Neutrophil (primary cell): ENCODE results near the gene POFUT2.
"Not testable (repeated sequence)": the region's sequence is repeated elsewhere in the genome, so short reads cannot be mapped to it uniquely, and the experiment has no call there.

Source experiments
- H3K27ac ChIP-seq: fragments of 200-600 bp; sonication (generic); 2 replicates; pipeline ENCODE4 v1.5.1; 2016; ENCODE audit warnings: mild to moderate bottlenecking, moderate library complexity
- H3K27me3 ChIP-seq: fragments of 200-600 bp; sonication (generic); 2 replicates; pipeline ENCODE4 v1.6.0; 2016; ENCODE audit warnings: mild to moderate bottlenecking
- H3K36me3 ChIP-seq: fragments of 200-600 bp; sonication (generic); 2 replicates; pipeline ENCODE4 v1.5.1; 2017
- H3K4me1 ChIP-seq, 2 experiments: fragments of 200-600 bp in 1 of 2; sonication (generic) in 1 of 2; 1 replicate in 1 of 2; 2 replicates in 1 of 2; pipeline versions ENCODE4 v1.5.1 to v1.6.1; 2013 to 2016; ENCODE audit warnings: low read depth in 1 of 2, low read length in 1 of 2, mild to moderate bottlenecking in 1 of 2, moderate library complexity in 1 of 2; ENCODE audit not compliant: control insufficient read depth in 1 of 2, insufficient read depth in 1 of 2
- H3K4me3 ChIP-seq, 2 experiments: fragments of 200-600 bp in 1 of 2; sonication (generic) in 1 of 2; 1 replicate in 1 of 2; 2 replicates in 1 of 2; pipeline ENCODE4 v1.5.1; 2013 to 2016; ENCODE audit warnings: low read depth in 1 of 2, low read length in 1 of 2, mild to moderate bottlenecking in 1 of 2, moderate library complexity in 1 of 2
- H3K9me3 ChIP-seq: fragments of 200-600 bp; sonication (generic); 2 replicates; pipeline ENCODE4 v1.5.1; 2016
- TF ChIP-seq, protein P1 (sequence below): fragments of 200-600 bp; sonication (generic); IDR thresholded peaks from 2 replicates; pipeline ENCODE4 v1.5.1; 2016; ENCODE audit warnings: antibody characterized with exemption

The POFUT2 gene

DNA sequence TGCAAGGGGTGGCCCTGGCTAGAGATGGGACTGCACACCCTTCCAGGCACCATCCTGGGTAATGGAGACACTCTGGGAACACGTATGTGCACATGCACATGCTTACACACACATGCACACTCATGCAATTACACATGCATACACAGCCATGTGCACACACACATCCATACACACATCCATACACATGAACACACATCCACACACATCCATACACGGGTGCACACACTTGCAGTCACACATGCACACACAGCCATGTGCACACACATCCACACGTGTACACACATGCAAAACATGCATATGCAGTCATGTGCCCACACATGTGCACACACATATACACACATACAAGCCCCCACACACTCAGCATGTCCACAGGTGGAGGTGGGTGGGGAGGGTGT is 22.3 kb upstream of the POFUT2 start:
- TF ChIP-seq, protein P1, sequence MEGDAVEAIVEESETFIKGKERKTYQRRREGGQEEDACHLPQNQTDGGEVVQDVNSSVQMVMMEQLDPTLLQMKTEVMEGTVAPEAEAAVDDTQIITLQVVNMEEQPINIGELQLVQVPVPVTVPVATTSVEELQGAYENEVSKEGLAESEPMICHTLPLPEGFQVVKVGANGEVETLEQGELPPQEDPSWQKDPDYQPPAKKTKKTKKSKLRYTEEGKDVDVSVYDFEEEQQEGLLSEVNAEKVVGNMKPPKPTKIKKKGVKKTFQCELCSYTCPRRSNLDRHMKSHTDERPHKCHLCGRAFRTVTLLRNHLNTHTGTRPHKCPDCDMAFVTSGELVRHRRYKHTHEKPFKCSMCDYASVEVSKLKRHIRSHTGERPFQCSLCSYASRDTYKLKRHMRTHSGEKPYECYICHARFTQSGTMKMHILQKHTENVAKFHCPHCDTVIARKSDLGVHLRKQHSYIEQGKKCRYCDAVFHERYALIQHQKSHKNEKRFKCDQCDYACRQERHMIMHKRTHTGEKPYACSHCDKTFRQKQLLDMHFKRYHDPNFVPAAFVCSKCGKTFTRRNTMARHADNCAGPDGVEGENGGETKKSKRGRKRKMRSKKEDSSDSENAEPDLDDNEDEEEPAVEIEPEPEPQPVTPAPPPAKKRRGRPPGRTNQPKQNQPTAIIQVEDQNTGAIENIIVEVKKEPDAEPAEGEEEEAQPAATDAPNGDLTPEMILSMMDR, result no peak
- Histone ChIP-seq H3K4me3 (no peak overlapping the region), H3K36me3 (no peaks in the 10 kb centered on the region), H3K27ac (no peak overlapping the region), H3K27me3 (peaks cover 22% of the 10 kb centered on the region), H3K9me3 (no peaks in the 10 kb centered on the region), H3K4me1 (peaks cover 4 to 14% of the 10 kb centered on the region in 2 experiments)

DNA sequence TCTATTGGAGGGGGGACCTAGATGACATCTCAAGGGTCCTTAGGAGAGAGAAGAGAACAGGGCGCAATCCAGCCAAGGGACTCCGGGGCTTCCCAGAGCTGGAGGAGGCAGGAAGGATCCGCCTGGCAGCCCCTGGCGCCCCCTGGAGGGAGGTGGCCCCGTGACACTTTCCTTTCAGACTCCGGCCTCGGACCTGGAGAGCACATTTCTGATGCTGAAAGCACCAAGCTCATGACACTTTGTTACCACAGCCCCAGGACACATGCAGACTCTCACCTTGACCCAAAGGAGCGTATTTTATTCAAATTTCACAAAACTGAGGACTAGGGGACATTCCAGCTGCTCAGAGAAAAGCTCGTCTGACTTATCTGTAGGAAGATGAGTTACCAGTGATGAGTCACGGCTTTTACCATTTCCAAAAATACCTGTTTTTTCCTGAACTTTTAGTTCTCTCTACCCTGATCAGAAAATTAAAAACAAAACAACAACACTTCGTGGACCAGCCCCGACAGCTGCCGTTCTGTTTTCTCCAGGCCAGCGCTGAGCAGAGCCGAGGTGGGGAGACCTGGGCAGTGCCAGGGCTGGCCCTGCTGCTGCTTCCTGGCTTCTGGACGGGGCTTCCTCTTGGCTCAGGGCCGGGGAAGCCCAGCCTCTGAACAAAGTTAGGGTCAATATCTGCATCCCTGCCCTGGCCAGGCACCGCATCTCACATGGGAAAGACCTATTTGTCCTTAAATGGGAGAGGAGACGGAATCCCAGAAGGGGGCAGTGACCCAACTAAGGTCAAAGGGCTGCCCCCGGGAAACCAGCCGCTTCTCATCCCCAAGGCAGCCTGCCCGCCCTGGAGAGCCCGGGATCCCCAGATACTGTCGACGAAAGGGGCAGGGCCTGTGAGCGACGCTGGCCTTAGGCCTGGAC is 21.6 kb upstream of the POFUT2 start:
- Histone ChIP-seq H3K4me1 (peaks cover 4 to 14% of the 10 kb centered on the region in 2 experiments), H3K4me3 (peak overlapping the region in 1 of 2 experiments; percentile 30), H3K27me3 (peaks cover 22% of the 10 kb centered on the region), H3K27ac (no peak overlapping the region), H3K9me3 (no peaks in the 10 kb centered on the region), H3K36me3 (no peaks in the 10 kb centered on the region)
- TF ChIP-seq, protein P1, result peak; percentile 35

DNA sequence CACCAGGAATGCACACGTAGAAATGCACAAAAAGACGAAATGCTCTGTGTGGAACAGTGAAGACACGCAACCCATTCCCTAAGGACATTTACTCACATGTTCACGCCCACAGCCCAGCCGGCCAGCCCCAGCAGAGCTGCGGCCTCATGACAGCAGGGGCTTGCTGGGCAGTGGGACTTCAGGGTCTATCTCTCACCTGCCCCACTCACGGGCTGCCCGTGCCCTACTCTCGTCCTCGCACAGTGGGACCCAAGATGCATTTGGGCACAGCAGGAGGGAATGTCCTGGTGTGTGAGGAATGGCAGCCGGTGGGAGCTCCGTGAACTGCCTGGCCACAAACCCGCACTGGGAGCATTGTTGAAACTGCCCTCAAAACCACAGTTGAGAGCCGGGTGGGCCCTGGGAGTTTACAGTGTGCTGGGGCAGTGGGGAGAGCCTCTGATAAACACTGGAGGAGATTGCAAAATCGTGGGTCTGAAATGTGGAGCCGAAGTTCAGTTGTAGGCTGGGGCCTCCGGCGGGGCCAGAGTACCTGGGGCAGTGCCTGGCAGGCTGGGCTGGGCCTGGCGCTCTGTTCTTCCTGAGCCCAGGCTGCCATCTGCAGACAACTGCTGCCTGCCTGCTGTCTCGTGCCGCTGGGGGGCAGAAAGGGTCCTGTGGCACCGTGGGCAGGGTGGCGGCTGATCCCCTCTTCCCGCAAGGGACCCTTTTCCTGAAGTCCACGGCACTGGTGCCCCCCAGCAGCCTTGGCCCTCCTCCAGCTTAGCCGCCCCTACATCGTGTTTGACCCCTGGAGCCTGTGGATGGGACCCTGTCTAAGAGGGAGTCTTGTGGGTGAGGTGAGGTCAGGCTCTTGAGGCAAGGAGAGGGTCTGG is 20.7 kb upstream of the POFUT2 start:
- Histone ChIP-seq H3K36me3 (no peaks in the 10 kb centered on the region), H3K4me3 (peak overlapping the region in 1 of 2 experiments; percentile 30), H3K27ac (no peak overlapping the region), H3K9me3 (no peaks in the 10 kb centered on the region), H3K27me3 (peaks cover 22% of the 10 kb centered on the region), H3K4me1 (peaks cover 4 to 14% of the 10 kb centered on the region in 2 experiments)
- TF ChIP-seq, protein P1, result no peak

- H3K4me3 ChIP-seq, H3K27ac ChIP-seq: not testable (repeated sequence)
- H3K4me1 ChIP-seq, result peaks cover 4 to 14% of the 10 kb centered on the region in 2 experiments
Observed at GRCh38 chr21:45307597-45308158, 20.0 kb upstream of the POFUT2 start.

DNA sequence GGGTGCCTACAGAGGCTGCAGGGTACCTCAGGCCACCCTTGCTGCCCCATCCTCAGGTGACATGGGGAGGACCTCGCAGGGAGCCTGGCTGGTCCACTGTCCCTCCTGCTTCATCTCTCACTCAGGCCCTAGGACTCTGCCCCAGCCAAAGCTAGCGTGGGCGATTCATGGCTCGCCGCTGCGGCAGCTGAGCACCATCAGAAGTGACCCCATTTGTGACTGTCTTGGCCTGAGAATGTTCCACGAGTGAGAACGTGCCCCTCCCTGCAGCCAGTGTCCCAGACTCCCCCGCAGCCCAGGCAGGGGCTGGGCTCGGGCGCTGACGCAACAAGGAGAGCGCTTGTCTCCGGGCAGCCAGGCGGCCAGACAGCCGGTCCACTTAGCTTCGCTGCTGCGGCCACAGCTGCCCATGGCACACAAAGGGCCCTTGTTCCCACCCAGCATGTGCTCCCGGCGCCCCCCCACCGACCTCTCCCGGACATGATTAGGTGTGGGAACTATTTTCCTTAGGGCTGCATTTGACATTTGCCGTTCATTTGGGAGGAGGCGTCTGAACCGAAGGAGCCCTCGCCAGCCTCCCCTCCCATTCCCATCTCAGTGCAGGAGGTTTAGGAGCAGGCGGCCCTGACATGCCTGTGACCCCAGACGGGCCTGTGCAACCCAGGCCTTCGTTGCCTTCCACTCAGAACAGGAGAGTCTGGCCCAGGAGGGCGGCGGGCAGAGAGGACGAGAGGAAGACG is 19.3 kb upstream of the POFUT2 start:
- Histone ChIP-seq H3K36me3 (no peaks in the 10 kb centered on the region), H3K27ac (no peak overlapping the region), H3K4me1 (peaks cover 4 to 14% of the 10 kb centered on the region in 2 experiments), H3K9me3 (no peaks in the 10 kb centered on the region), H3K27me3 (peaks cover 22% of the 10 kb centered on the region), H3K4me3 (no peak overlapping the region)
- TF ChIP-seq, protein P1, result no peak

More at GRCh38 chr21:45307597-45308158, 20.0 kb upstream of the POFUT2 start:
- peaks cover 22% of the 10 kb centered on the region for H3K27me3 ChIP-seq
- not testable (repeated sequence) for H3K9me3 ChIP-seq, H3K36me3 ChIP-seq
